Fibroblast of mammary gland (primary cell): ENCODE measurements around the gene PLA2G4D.

Source experiments
- DNase-seq: peaks from one replicate; pipeline ENCODE4 v3.0.0-alpha.2; 2010; ENCODE audit warnings: low read depth
- H3K4me3 ChIP-seq: 2 replicates; pipeline ENCODE4 v1.5.1; 2011; ENCODE audit warnings: low read depth, mild to moderate bottlenecking, low read length, moderate library complexity; ENCODE audit not compliant: control insufficient read depth
- TF ChIP-seq, protein P1 (sequence below): conservative IDR thresholded peaks from 2 replicates; pipeline ENCODE4 v1.5.1; 2011; ENCODE audit warnings: low read depth, low read length, inconsistent platforms; ENCODE audit not compliant: control insufficient read depth, insufficient read depth

The PLA2G4D gene

DNA sequence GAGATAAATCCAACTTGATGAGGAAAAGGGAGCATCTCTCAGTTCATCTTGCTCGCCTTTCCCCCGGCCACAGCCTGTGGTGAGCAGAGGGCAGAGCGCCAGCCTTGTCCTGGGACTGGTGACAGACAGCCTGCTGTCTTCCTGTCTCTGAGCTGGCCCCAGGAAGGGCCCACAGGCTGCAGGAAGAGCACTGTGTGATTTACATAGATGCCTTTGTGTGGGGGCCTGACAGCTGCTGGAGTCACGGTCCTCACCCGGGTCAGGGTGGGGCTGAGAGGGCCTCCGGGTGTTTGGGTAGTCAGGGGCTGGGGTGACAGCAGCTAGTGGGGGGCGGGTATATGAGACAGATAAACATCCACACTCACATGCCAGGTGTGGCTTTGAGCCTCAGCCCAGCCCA lies 29.3 kb downstream of the PLA2G4D start:
- no peak overlapping the region for H3K4me3 ChIP-seq
- TF ChIP-seq, protein P1, sequence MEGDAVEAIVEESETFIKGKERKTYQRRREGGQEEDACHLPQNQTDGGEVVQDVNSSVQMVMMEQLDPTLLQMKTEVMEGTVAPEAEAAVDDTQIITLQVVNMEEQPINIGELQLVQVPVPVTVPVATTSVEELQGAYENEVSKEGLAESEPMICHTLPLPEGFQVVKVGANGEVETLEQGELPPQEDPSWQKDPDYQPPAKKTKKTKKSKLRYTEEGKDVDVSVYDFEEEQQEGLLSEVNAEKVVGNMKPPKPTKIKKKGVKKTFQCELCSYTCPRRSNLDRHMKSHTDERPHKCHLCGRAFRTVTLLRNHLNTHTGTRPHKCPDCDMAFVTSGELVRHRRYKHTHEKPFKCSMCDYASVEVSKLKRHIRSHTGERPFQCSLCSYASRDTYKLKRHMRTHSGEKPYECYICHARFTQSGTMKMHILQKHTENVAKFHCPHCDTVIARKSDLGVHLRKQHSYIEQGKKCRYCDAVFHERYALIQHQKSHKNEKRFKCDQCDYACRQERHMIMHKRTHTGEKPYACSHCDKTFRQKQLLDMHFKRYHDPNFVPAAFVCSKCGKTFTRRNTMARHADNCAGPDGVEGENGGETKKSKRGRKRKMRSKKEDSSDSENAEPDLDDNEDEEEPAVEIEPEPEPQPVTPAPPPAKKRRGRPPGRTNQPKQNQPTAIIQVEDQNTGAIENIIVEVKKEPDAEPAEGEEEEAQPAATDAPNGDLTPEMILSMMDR: no peak
- no peak for DNase-seq

DNA sequence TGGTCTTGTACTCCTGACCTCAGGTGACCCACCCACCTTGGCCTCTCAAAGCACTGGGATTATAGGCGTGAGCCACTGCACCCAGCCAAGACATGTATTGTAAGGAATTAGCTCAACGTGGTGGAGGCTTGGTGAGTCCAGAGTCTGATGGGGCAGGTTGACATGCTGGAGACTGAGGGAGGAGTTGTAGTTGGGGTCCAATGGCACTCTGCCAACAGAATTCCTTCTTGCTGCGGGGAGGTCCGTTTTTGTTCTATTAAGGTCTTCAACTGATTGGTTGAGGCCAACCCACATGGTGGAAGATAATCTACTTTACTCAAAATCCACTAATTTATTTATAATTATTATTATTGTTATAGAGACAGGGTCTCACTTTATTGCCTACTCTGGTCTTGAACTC lies 30.1 kb downstream of the PLA2G4D start:
- TF ChIP-seq, protein P1: no peak
- DNase-seq: no peak
- no peak overlapping the region for H3K4me3 ChIP-seq

DNA sequence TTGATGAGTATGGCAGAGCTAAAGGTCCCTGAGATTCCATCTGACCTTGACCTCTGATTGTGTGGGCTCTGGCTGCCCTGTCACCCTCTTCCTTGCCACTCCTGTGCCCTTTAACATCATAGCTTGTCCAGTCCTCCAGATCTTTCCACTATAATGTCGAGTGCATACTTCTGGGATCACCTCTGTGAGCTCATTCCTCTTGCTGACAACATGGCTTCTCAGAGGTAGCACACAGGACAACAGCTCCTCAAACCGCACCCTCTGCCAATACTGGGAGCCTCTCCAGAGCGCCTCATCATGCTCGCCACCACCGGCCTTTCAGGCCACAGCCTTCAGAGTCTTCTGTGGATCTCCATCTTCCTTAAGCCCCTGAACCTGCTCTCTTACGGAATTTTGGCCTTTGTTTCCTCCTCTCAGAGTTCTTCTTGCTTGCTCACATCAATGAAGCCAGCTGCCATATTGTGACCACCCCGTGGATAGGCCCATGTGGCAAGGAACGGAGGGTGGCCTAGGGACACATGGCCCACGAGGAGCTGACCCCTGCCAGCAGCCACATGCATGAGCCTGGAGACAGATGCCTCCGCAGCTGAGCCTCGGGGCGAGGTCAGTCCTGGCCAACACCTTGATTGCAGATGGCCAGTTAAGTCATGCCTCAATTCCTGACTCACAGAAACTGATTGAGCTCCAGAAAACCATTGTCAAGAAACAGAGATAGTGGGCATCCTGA lies 31.1 kb downstream of the PLA2G4D start:
- TF ChIP-seq, protein P1: no peak
- no peak for DNase-seq
- H3K4me3 ChIP-seq: no peak overlapping the region

- no peak for DNase-seq
- TF ChIP-seq, protein P1: no peak
These were observed 32.0 kb downstream of the PLA2G4D start for GRCh38 chr15:42062284-42062806.

DNA sequence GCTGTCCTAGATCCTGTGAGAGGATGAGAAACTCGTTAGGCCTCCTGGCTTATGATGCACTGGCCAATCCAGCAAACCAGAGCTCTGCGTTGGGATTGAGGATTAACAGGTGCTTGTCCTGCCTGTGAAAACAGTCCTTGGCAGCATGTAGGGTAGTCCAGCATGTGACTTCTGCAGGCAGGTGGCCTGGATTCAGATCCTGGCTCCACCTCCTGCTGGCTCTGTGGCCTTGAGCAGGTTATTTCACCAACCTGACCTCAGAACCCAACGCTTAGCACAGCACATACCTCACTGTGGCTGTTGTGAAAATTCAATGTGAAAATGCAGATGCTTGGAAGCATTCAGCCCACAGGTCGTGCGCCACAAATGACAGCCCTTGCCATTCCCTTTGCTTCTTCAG lies 33.6 kb downstream of the PLA2G4D start:
- H3K4me3 ChIP-seq: no peak overlapping the region
- TF ChIP-seq, protein P1: no peak
- DNase-seq: no peak

More at GRCh38 chr15:42062284-42062806, 32.0 kb downstream of the PLA2G4D start:
- no peak overlapping the region for H3K4me3 ChIP-seq

GRCh38 chr15:42060477-42060763 lies 33.9 kb downstream of the PLA2G4D start:
- no peak for DNase-seq
- TF ChIP-seq, protein P1: no peak
- H3K4me3 ChIP-seq: no peak overlapping the region
